Sigmoid colon (tissue), 4 donors: Measurements from ENCODE around the gene SNRPF.

Source experiments
- CTCF ChIP-seq, 4 experiments: fragments of 450-650 bp in 3 of 4; fragments of 200-600 bp in 1 of 4; IDR thresholded peaks; one replicate each; pipeline ENCODE4 v1.5.1; 2016 to 2019; ENCODE audit warnings: antibody characterized with exemption in 4 of 4, mild to moderate bottlenecking in 3 of 4, moderate library complexity in 2 of 4
- EP300 ChIP-seq, 4 donors: sonication (generic); formaldehyde crosslinking; IDR thresholded peaks; one replicate each; pipeline ENCODE4 v1.6.1; 2017; ENCODE audit warnings: antibody characterized with exemption in 4 of 4
- POLR2A ChIP-seq, 2 donors: fragments of 450-650 bp; IDR thresholded peaks; one replicate each; pipeline ENCODE4 v1.6.1; 2016; ENCODE audit warnings: antibody characterized with exemption in 2 of 2, mild to moderate bottlenecking in 2 of 2, moderate library complexity in 2 of 2
- POLR2AphosphoS5 ChIP-seq, 4 donors: sonication (generic); formaldehyde crosslinking; IDR thresholded peaks; one replicate each; pipeline ENCODE4 v1.6.1; 2017; ENCODE audit warnings: antibody characterized with exemption in 4 of 4

- no peak for TF ChIP-seq CTCF (IDR thresholded peaks at IDR 0.05)
- TF ChIP-seq POLR2AphosphoS5 (IDR thresholded peaks at IDR 0.05): no peak
- TF ChIP-seq EP300 (IDR thresholded peaks at IDR 0.05): no peak
- no peak for TF ChIP-seq POLR2A (IDR thresholded peaks at IDR 0.05)
Observed at GRCh38 chr12:95857799-95858198, 953 bp upstream of the SNRPF start.
